Measurements from ENCODE around the gene TTC28.
"Not testable (repeated sequence)": the region's sequence is repeated elsewhere in the genome, so short reads cannot be mapped to it uniquely, and the experiment has no call there.

Gene TTC28

GRCh38 chr22:28077166-28077565 is 602.5 kb downstream of the TTC28 start:
- no peak for DNase-seq

- no peak for DNase-seq
Observed at GRCh38 chr22:28075358-28075981, 604.2 kb downstream of the TTC28 start.

- DNase-seq, result no peak
Observed at GRCh38 chr22:28074526-28074925, 605.1 kb downstream of the TTC28 start.

- DNase-seq, result no peak
Observed at GRCh38 chr22:28072066-28072465, 607.6 kb downstream of the TTC28 start.

GRCh38 chr22:28068826-28069225 is 610.8 kb downstream of the TTC28 start:
- no peak for DNase-seq

- no peak for DNase-seq
Observed at GRCh38 chr22:28064920-28065319, 614.7 kb downstream of the TTC28 start.

GRCh38 chr22:28063656-28064055 is 616.0 kb downstream of the TTC28 start:
- DNase-seq, result no peak

- not testable (repeated sequence) for DNase-seq
Observed at GRCh38 chr22:28060594-28060993, 619.0 kb downstream of the TTC28 start.

GRCh38 chr22:28058036-28058435 is 621.6 kb downstream of the TTC28 start:
- no peak for DNase-seq

GRCh38 chr22:28054819-28055208 is 624.8 kb downstream of the TTC28 start:
- DNase-seq, result no peak

- DNase-seq, result no peak
Observed at GRCh38 chr22:28053896-28054818, 625.5 kb downstream of the TTC28 start.

GRCh38 chr22:28052825-28053269 is 626.8 kb downstream of the TTC28 start:
- peak; percentile 44 to 78 (median 59) for DNase-seq

- DNase-seq, result peak; percentile 13 to 58 (median 38)
Observed at GRCh38 chr22:28051787-28052356, 627.8 kb downstream of the TTC28 start.

GRCh38 chr22:28051091-28051786 is 628.4 kb downstream of the TTC28 start:
- DNase-seq, result peak in 1 of 3 experiments; percentile 26

- no peak for DNase-seq
Observed at GRCh38 chr22:28048529-28048928, 631.1 kb downstream of the TTC28 start.

- DNase-seq, result no peak
Observed at GRCh38 chr22:28047740-28048139, 631.9 kb downstream of the TTC28 start.

GRCh38 chr22:28046100-28046499 is 633.5 kb downstream of the TTC28 start:
- no peak for DNase-seq

- DNase-seq, result no peak
Observed at GRCh38 chr22:28044546-28045173, 635.0 kb downstream of the TTC28 start.

GRCh38 chr22:28043266-28043665 is 636.4 kb downstream of the TTC28 start:
- DNase-seq, result no peak

GRCh38 chr22:28034760-28035401 is 644.8 kb downstream of the TTC28 start:
- DNase-seq, result peak; percentile 74 to 96 (median 94)

GRCh38 chr22:28034145-28034759 is 645.4 kb downstream of the TTC28 start:
- no peak for DNase-seq

- DNase-seq, result peak in 2 of 3 experiments; percentile 59 to 88
Observed at GRCh38 chr22:28032861-28033260, 646.8 kb downstream of the TTC28 start.
